Measurements from ENCODE around the gene CPED1. TPM values are rescaled to one million over a fixed set of nuclear protein-coding genes. Genes with fewer than 3 reads are reported as not detected.
A peak's percentile ranks its signal among the peaks of the same experiment; 100 is the strongest.
"Not testable (repeated sequence)": the region's sequence is repeated elsewhere in the genome, so short reads cannot be mapped to it uniquely, and the experiment has no call there.

CPED1 gene
- total RNA-seq, 1 donor from 2014 or later = 34.6 TPM

GRCh38 chr7:121300685-121301420, 312.3 kb downstream of the CPED1 start:
- no peak for ATAC-seq
- no peak for DNase-seq (ENCODE audit: low spot score)

GRCh38 chr7:121301446-121302213, 313.1 kb downstream of the CPED1 start:
- no peak for DNase-seq (ENCODE audit: low spot score)
- ATAC-seq = no peak

- DNase-seq (ENCODE audit: low spot score) (no peak), ATAC-seq (no peak)
Measured at GRCh38 chr7:121302214-121302745, 313.8 kb downstream of the CPED1 start.

- DNase-seq (ENCODE audit: low spot score) (no peak), ATAC-seq (peak; percentile 38)
Measured at GRCh38 chr7:121303422-121304101, 315.1 kb downstream of the CPED1 start.

DNA sequence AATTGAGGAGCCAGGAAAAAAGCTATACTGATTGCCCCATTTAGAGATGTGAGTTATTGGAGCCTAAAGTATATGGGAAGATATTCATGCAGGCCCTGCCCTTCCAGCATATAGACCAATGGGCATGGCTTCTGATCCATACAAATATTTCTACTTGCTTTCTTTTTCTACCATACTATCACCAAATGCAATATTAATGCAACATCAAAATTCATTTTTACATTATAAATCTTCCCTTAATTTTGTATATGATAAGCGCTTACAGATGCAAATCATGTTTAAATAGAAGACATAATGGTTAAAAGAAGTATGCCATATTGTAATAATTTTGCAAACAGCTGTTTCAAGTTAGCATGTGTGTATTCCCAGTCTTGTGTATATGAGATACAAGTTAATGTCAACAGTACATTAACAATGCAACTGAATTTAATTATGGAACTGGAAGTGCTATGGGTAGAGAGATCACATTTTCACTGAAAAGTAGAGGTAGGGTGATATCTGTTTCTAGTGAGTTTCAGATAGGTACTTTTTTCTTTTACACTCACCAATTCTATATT, 315.7 kb downstream of the CPED1 start:
- DNase-seq (ENCODE audit: low spot score) = no peak
- ATAC-seq = no peak

GRCh38 chr7:121305109-121305508, 316.6 kb downstream of the CPED1 start:
- ATAC-seq = peak; percentile 67
- no peak for DNase-seq (ENCODE audit: low spot score)

- ATAC-seq (no peak), DNase-seq (ENCODE audit: low spot score) (no peak)
Measured at GRCh38 chr7:121306565-121306964, 318.1 kb downstream of the CPED1 start.

DNA sequence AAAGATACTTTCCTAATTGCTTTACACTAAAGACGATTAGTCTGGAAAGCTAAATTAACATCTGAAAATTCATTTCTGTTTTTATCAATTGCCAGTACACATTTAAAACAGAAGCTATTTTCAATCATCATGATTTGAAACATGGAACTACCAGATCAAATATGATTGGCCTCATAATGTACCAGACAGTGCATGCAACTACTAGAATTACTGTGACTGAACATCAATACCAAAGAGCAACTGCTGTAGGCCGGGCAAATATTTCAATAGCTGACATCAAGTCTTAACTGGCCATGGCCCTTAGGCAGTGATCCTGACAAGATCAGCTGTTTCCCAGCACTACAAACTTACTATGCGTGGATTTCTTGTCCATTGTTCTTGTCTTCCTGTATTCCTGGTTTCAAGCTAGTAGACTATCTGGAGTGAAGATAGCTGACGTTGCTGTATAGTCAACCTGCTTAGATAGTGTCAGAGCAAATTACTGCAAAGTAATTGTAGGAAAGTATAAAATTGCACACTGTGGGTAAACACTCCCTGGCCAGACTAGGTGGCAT, 318.6 kb downstream of the CPED1 start:
- no peak for ATAC-seq

DNA sequence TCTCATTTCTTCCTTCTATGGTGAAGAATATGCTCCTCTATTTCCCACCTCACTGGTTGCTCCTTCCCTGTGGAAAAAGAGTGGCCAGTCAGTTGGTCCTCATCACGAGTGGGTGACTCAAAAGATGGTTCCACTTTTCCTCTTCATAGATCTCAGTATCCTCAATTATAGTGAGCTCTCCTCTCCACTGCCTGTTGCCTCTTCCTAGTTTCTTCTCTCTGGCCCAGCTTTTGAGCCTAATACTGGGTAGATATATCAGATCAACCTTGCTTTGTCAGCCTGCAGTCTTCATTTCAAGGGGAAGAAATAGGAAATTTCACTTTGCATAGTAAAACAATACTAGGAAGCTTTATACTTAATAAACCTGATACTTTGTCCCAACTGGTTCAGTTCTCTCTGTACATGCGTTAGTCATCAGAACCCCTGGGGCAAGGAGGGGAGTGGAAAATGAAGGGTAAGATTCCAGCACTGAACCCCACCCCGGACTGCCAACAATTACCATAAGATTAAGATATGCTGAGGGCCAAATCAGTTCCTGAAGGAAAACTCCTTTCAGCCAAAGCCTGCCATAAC, 324.8 kb downstream of the CPED1 start:
- ATAC-seq (no peak), DNase-seq (ENCODE audit: low spot score) (no peak)

More for the DNA sequence above, 318.6 kb downstream of the CPED1 start:
- no peak for DNase-seq (ENCODE audit: low spot score)

DNA sequence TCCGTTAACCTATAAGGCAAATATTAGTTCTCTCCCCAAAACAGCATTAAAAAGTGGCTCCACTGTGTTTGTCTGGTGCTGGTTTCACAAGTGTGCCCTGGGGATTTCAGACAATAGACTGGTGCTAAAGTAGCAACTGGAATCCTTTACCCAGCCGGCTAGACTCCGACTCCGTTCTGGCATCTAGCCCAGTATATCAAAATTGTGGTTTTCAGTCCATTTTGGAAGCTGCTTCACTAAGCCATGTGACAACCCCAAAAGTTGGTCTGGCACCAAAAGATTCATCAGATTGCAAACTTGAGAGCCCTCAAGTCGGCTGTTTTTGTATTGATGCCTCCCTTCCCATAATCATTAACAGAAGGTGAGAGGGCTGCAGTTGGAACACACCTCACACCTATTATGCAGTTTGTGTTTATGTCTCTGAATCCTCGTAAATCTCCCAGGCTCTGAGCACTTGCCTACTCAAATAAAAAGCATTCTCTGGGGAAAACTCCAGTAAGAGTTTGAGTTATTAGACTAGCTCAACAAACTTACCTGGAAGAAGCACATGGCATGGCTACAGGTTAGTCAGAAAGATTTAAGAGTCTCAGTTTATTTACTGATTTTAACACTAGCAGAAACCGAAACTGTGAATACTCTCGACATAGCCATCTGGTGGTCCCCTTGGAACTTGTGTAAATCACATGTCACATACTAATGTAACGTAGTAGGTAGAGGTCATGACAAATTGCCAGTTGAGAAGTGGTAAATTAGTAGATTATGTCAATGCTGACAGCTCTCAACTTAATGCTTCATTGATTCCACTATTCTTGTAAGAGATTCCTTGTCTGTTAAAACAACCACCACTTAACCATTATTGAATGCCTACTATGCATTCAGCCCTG, 325.5 kb downstream of the CPED1 start:
- DNase-seq (ENCODE audit: low spot score) (no peak), ATAC-seq (peak; percentile 86)

DNA sequence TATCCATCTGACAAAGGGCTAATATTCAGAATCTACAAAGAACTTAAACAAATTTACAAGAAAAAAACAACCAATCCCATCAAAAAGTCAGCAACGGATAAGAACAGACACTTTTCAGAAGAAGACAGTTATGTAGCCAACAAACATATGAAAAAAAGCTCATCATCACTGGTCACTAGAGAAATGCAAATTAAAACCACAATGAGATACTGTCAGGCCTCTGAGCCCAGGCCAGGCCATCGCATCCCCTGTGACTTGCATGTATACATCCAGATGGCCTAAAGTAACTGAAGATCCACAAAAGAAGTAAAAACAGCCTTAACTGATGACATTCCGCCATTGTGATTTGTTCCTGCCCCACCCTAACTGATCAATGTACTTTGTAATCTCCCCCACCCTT, 326.7 kb downstream of the CPED1 start:
- not testable (repeated sequence) for DNase-seq (ENCODE audit: low spot score); ATAC-seq

DNA sequence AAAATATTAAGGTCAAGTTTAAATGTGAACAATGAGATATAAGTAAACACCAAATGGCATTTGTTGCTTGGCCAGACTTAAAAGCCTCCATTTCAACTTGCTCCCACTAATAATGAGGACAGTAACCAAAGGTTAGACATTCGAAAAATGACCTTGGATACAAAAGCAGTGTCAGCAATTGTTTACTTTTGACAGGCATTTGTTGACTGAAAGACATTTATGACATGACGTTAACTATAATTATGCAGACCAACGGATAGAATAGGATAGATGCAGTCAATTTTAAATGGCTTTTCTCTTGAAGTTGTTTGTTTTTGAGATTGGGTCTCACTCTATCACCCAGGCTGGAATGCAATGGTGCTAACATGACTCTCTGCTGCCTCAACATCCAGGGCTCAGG, 333.9 kb downstream of the CPED1 start:
- DNase-seq (ENCODE audit: low spot score) (no peak), ATAC-seq (no peak)

DNA sequence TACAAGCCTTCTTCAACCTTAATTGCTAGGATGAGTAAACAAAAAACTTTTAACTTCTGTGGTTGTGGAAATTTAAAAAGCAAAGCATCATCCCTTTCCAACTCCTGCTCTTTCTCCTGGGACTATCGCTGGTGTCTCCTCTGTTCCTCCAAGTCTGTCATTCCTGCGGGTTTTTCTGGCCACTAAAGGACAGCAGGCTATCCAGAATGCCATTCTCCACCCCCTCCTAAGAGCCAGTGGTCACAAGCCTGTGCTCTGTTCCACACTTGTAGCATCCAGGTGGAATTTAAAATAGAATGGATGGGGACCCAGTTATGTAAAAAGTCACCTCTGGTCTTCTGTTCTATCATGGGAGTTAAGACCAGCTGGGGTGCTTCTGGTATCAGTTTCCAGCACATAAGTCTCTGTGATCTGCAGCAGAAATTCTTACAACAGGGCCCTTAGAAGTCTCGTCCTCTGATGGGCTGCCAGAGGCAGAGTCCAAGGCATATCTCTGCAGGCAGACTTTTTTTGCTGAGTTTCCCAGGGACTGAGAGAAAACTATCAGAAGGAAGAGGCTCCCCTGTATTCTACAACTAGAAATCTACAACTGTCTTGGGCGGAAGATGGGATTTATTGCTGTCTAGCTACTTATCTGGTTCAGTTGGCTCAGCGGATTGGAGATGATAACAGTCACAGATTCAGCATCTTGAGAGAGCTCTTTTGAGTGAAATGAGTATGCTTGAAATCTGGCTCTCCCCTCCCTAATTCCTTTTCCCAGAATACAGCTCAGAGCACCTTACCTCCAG, 335.2 kb downstream of the CPED1 start:
- DNase-seq (ENCODE audit: low spot score) = no peak
- ATAC-seq = no peak

DNA sequence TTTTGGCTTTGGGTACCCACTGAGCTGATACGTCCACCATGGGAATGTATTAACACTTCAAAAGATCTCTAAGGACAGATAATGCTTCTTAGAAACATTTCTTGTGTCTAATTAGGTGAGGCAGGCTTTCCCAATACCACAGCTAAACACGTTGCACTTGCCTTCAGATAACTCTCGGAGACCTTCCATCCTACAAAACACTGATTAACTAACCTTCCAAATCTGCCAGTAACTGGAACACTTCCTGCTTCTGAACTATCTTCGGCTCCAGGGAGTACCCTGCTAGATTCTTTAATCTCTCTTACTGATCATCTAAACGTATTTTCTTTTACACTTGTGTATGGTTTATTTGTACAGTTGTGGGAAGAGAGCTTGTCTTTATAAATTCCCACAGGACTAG, 339.2 kb downstream of the CPED1 start:
- ATAC-seq = peak; percentile 69
- DNase-seq (ENCODE audit: low spot score) = no peak

- no peak for ATAC-seq
- no peak for DNase-seq (ENCODE audit: low spot score)
Measured at GRCh38 chr7:121328508-121329190, 340.1 kb downstream of the CPED1 start, which contains the start of gene WNT16. WNT16 (plus strand) TSS chr7:121329000; CDS start chr7:121329293, 293 bp downstream.

DNA sequence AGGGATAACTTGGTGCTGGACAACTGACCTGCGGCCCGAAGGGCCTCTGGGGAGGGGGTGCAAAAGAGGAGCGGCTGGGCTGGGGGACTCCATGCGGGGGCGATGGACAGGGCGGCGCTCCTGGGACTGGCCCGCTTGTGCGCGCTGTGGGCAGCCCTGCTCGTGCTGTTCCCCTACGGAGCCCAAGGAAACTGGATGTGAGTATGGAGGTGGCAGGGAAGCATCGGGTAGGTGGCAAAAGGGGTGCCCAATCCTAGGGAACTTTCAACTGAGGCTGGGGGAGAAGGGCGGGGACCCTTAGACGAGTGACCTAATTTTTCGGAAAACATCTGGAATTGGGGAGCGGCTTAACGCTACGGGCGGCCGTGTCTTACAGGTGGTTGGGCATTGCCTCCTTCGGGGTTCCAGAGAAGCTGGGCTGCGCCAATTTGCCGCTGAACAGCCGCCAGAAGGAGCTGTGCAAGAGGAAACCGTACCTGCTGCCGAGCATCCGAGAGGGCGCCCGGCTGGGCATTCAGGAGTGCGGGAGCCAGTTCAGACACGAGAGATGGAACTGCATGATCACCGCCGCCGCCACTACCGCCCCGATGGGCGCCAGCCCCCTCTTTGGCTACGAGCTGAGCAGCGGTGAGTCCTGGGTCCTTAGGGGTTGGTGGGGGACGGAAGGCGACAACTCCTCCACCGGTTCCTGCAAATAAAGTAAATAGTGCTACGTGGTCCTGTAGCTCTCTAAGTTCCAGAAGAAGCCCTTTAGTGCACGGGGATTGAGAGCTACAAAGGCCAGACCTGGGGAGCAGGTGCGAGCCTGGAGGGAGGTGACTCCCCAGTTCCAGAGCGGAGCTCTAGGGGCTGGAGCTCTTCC, 340.9 kb downstream of the CPED1 start:
- DNase-seq (ENCODE audit: low spot score) = no peak
- peak; percentile 64 for ATAC-seq

Measured in left lobe of liver (tissue), 2 donors.